HG02840 (cell line): ENCODE measurements around the gene ZNF621.

ENCODE experiments used
- ATAC-seq: cut with Tn5 transposase; IDR thresholded peaks from one replicate; pipeline ENCODE4 v1.9.1; 2021; ENCODE audit warnings: mild to moderate bottlenecking, moderate library complexity, moderate number of reproducible peaks; ENCODE audit not compliant: unreplicated experiment, low FRiP score

The ZNF621 gene

GRCh38 chr3:40524568-40525285 lies at the start of gene ZNF621:
Gene ZNF621 (plus strand): TSS chr3:40524960. CDS start chr3:40525841, 881 bp downstream.
- ATAC-seq = peak; percentile 98

GRCh38 chr3:40476478-40477470 lies 48.0 kb upstream of the ZNF621 start, which contains the start of gene ZNF619:
Gene ZNF619 (plus strand): TSS chr3:40477122. CDS start chr3:40477980, 858 bp downstream.
- peak; percentile 60 for ATAC-seq

- ATAC-seq = no peak
Observed at GRCh38 chr3:40477666-40478065, 47.1 kb upstream of the ZNF621 start.

GRCh38 chr3:40487172-40487571 lies 37.6 kb upstream of the ZNF621 start:
- ATAC-seq = no peak

- no peak for ATAC-seq
Observed at GRCh38 chr3:40490916-40491315, 33.8 kb upstream of the ZNF621 start.

- no peak for ATAC-seq
Observed at GRCh38 chr3:40494698-40495097, 30.1 kb upstream of the ZNF621 start.

- no peak for ATAC-seq
Observed at GRCh38 chr3:40497288-40497687, 27.5 kb upstream of the ZNF621 start.

GRCh38 chr3:40499952-40500351 lies 24.8 kb upstream of the ZNF621 start:
- no peak for ATAC-seq

- no peak for ATAC-seq
Observed at GRCh38 chr3:40502034-40502433, 22.7 kb upstream of the ZNF621 start.

- ATAC-seq = no peak
Observed at GRCh38 chr3:40504636-40505430, 19.9 kb upstream of the ZNF621 start.

- ATAC-seq = peak; percentile 71
Observed at GRCh38 chr3:40505599-40506462, 18.9 kb upstream of the ZNF621 start, which contains the start of gene ZNF620. Gene ZNF620 (plus strand): TSS chr3:40506039. CDS start chr3:40506353, 314 bp downstream.

- ATAC-seq = no peak
Observed at GRCh38 chr3:40511031-40511718, 13.6 kb upstream of the ZNF621 start.

- no peak for ATAC-seq
Observed at GRCh38 chr3:40516201-40516600, 8.6 kb upstream of the ZNF621 start.

GRCh38 chr3:40518067-40518466 lies 6.7 kb upstream of the ZNF621 start:
- no peak for ATAC-seq

- no peak for ATAC-seq
Observed at GRCh38 chr3:40518848-40519247, 5.9 kb upstream of the ZNF621 start.

GRCh38 chr3:40521254-40521653 lies 3.5 kb upstream of the ZNF621 start:
- ATAC-seq = no peak

GRCh38 chr3:40523781-40524180 lies 979 bp upstream of the ZNF621 start:
- no peak for ATAC-seq

- no peak for ATAC-seq
Observed at GRCh38 chr3:40524222-40524567, 565 bp upstream of the ZNF621 start.

GRCh38 chr3:40528426-40528825 lies 3.7 kb downstream of the ZNF621 start:
- ATAC-seq = no peak
